ENCODE data around the gene CCL7. TPM values are rescaled to one million over a fixed set of nuclear protein-coding genes. Genes with fewer than 3 reads are reported as not detected.

The CCL7 gene
- total RNA-seq, 1 donor from 2014 or later: not detected

- no peak overlapping the region for H3K4me3 Mint-ChIP-seq (ENCODE audit: unreplicated experiment)
- peaks cover 20% of the 10 kb centered on the region for H3K4me1 Mint-ChIP-seq (ENCODE audit: unreplicated experiment)
- no peaks in the 10 kb centered on the region for H3K36me3 Mint-ChIP-seq (ENCODE audit: low read depth, unreplicated experiment)
- no peak for TF ChIP-seq CTCF (IDR thresholded peaks at IDR 0.05; ENCODE audit: unreplicated experiment)
- no peak for DNase-seq (ENCODE audit: low spot score)
- H3K9me3 Mint-ChIP-seq (ENCODE audit: unreplicated experiment): no peaks in the 10 kb centered on the region
- H3K27me3 Mint-ChIP-seq (ENCODE audit: unreplicated experiment): no peaks in the 10 kb centered on the region
- H3K27ac Mint-ChIP-seq (ENCODE audit: unreplicated experiment): no peak overlapping the region
These were observed 39.7 kb upstream of the CCL7 start for GRCh38 chr17:34230342-34230741.

GRCh38 chr17:34234616-34235015, 35.4 kb upstream of the CCL7 start:
- H3K27me3 Mint-ChIP-seq (ENCODE audit: unreplicated experiment): peaks cover 3% of the 10 kb centered on the region
- H3K36me3 Mint-ChIP-seq (ENCODE audit: low read depth, unreplicated experiment): no peaks in the 10 kb centered on the region

GRCh38 chr17:34235389-34236028, 34.5 kb upstream of the CCL7 start:
- H3K4me1 Mint-ChIP-seq (ENCODE audit: unreplicated experiment): peaks cover 47% of the 10 kb centered on the region
- H3K4me3 Mint-ChIP-seq (ENCODE audit: unreplicated experiment): no peak overlapping the region
- no peaks in the 10 kb centered on the region for H3K36me3 Mint-ChIP-seq (ENCODE audit: low read depth, unreplicated experiment)
- DNase-seq (ENCODE audit: low spot score): peak; percentile 26
- H3K9me3 Mint-ChIP-seq (ENCODE audit: unreplicated experiment): no peaks in the 10 kb centered on the region
- no peak for TF ChIP-seq CTCF (IDR thresholded peaks at IDR 0.05; ENCODE audit: unreplicated experiment)
- peak overlapping the region; percentile 68 for H3K27ac Mint-ChIP-seq (ENCODE audit: unreplicated experiment)
- H3K27me3 Mint-ChIP-seq (ENCODE audit: unreplicated experiment): peaks cover 3% of the 10 kb centered on the region

More at GRCh38 chr17:34234616-34235015, 35.4 kb upstream of the CCL7 start:
- Mint-ChIP-seq H3K9me3 (ENCODE audit: unreplicated experiment) (no peaks in the 10 kb centered on the region), H3K4me3 (ENCODE audit: unreplicated experiment) (no peak overlapping the region), H3K27ac (ENCODE audit: unreplicated experiment) (no peak overlapping the region), H3K4me1 (ENCODE audit: unreplicated experiment) (peaks cover 41% of the 10 kb centered on the region)
- no peak for TF ChIP-seq CTCF (IDR thresholded peaks at IDR 0.05; ENCODE audit: unreplicated experiment)
- no peak for DNase-seq (ENCODE audit: low spot score)

GRCh38 chr17:34236281-34236892, 33.6 kb upstream of the CCL7 start:
- no peak overlapping the region for H3K4me3 Mint-ChIP-seq (ENCODE audit: unreplicated experiment)
- H3K27ac Mint-ChIP-seq (ENCODE audit: unreplicated experiment): peak overlapping the region; percentile 70
- no peak for TF ChIP-seq CTCF (IDR thresholded peaks at IDR 0.05; ENCODE audit: unreplicated experiment)
- no peaks in the 10 kb centered on the region for H3K36me3 Mint-ChIP-seq (ENCODE audit: low read depth, unreplicated experiment)
- no peaks in the 10 kb centered on the region for H3K9me3 Mint-ChIP-seq (ENCODE audit: unreplicated experiment)
- no peak for DNase-seq (ENCODE audit: low spot score)
- H3K4me1 Mint-ChIP-seq (ENCODE audit: unreplicated experiment): peaks cover 54% of the 10 kb centered on the region
- H3K27me3 Mint-ChIP-seq (ENCODE audit: unreplicated experiment): peaks cover 3% of the 10 kb centered on the region

- Mint-ChIP-seq H3K9me3 (ENCODE audit: unreplicated experiment) (no peaks in the 10 kb centered on the region), H3K36me3 (ENCODE audit: low read depth, unreplicated experiment) (no peaks in the 10 kb centered on the region), H3K4me1 (ENCODE audit: unreplicated experiment) (peaks cover 58% of the 10 kb centered on the region), H3K27ac (ENCODE audit: unreplicated experiment) (no peak overlapping the region), H3K4me3 (ENCODE audit: unreplicated experiment) (no peak overlapping the region), H3K27me3 (ENCODE audit: unreplicated experiment) (peaks cover 3% of the 10 kb centered on the region)
- no peak for DNase-seq (ENCODE audit: low spot score)
- TF ChIP-seq CTCF (IDR thresholded peaks at IDR 0.05; ENCODE audit: unreplicated experiment): no peak
These were observed 32.6 kb upstream of the CCL7 start for GRCh38 chr17:34237458-34237857.

All from endothelial cell (in vitro differentiated cells).